ENCODE results near the gene MYO7B. TPM values are rescaled to one million over a fixed set of nuclear protein-coding genes. Genes with fewer than 3 reads are reported as not detected.

Gene MYO7B
- total and polyA plus RNA-seq, 9 of the 15 experiments (the other 6 are each of a cell fraction or from before 2014, with no cell fraction given), result 0.08 TPM; not detected in 8

DNA sequence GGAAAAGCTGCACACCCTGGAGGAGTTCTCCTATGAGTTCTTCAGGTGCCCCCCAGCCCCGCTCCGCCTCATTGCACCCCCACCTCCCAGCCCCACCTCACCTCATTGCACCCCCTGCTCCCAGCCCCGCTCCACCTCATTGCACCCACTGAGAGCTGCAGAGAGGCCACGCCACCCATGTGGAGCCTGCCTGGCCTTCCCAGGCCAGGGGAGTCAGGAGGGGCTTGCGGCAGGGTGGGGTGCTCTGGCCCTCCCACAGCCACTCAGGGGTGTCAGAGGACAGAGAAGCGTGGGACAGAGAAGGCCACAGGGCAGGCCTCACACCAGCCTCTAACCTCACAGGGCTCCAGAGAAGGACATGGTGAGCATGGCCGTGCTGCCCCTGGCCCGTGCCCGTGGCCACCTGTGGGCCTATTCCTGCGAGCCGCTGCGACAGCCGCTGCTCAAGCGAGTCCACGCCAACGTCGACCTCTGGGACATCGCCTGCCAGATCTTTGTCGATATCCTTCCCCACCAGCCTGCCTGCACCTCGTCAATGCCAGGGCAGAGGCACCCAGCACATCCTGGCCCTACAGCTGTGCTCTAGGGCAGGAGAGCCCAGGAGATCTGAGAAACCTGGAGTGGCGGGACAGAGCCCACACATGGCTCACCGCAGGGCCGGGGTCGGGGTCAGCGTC lies 95.5 kb downstream of the MYO7B start:
- Histone ChIP-seq H2AFZ (ENCODE audit: low read depth, low read length) (no peak overlapping the region), H3K27me3 (ENCODE audit: control insufficient read depth in 2 of 2, insufficient read depth in 2 of 2, low read length in 2 of 2) (peaks cover 21 to 80% of the 10 kb centered on the region in 2 experiments; a peak in 4 of 5 replicates), H3K79me2 (ENCODE audit: control insufficient read depth, insufficient read depth, low read length) (no peaks in the 10 kb centered on the region), H4K20me1 (replicated peaks; ENCODE audit: control insufficient read depth, insufficient read depth, low read length) (peaks cover 4% of the 10 kb centered on the region; the same call in 1 of the 2 replicates), H3K4me3 (no peak overlapping the region), H3K4me2 (ENCODE audit: insufficient read depth, low read length) (no peak overlapping the region), H3K27ac (ENCODE audit: extremely low read depth, low read depth, low read length) (no peak overlapping the region), H3K9ac (ENCODE audit: insufficient read depth in 1 of 2, low read depth in 2 of 2, low read length in 2 of 2) (peak overlapping the region in 1 of 2 experiments; percentile 52; a peak in 2 of 4 replicates), H3K9me3 (replicated peaks; ENCODE audit: control insufficient read depth, insufficient read depth, low read depth, low read length) (no peaks in the 10 kb centered on the region), H3K4me1 (replicated peaks in 1 of 2; ENCODE audit: control insufficient read depth in 2 of 2, insufficient read depth in 2 of 2, low read length in 2 of 2) (peaks cover 0 to 52% of the 10 kb centered on the region in 2 experiments; a peak in 2 of 5 replicates), H3K9me1 (ENCODE audit: control insufficient read depth, insufficient read depth, low read length) (no peaks in the 10 kb centered on the region), H3K36me3 (ENCODE audit: control insufficient read depth, insufficient read depth, low read length) (no peaks in the 10 kb centered on the region)
- intact Hi-C loops (cut with micrococcal nuclease) (no loop called here), in situ Hi-C loops (cut with MboI) (no loop called here)
- 4% methylated on average over 24 of the region's 25 CpGs for WGBS (ENCODE audit: insufficient coverage, low coverage, missing lambda C conversion rate)
- TF ChIP-seq BRF1 (IDR thresholded peaks at IDR 0.05; ENCODE audit: borderline replicate concordance, extremely low read depth, insufficient read length) (no peak), RBM25 (IDR thresholded peaks at IDR 0.05; ENCODE audit: low read depth, low read length, severe bottlenecking) (no peak)
- TF ChIP-seq, protein P1, sequence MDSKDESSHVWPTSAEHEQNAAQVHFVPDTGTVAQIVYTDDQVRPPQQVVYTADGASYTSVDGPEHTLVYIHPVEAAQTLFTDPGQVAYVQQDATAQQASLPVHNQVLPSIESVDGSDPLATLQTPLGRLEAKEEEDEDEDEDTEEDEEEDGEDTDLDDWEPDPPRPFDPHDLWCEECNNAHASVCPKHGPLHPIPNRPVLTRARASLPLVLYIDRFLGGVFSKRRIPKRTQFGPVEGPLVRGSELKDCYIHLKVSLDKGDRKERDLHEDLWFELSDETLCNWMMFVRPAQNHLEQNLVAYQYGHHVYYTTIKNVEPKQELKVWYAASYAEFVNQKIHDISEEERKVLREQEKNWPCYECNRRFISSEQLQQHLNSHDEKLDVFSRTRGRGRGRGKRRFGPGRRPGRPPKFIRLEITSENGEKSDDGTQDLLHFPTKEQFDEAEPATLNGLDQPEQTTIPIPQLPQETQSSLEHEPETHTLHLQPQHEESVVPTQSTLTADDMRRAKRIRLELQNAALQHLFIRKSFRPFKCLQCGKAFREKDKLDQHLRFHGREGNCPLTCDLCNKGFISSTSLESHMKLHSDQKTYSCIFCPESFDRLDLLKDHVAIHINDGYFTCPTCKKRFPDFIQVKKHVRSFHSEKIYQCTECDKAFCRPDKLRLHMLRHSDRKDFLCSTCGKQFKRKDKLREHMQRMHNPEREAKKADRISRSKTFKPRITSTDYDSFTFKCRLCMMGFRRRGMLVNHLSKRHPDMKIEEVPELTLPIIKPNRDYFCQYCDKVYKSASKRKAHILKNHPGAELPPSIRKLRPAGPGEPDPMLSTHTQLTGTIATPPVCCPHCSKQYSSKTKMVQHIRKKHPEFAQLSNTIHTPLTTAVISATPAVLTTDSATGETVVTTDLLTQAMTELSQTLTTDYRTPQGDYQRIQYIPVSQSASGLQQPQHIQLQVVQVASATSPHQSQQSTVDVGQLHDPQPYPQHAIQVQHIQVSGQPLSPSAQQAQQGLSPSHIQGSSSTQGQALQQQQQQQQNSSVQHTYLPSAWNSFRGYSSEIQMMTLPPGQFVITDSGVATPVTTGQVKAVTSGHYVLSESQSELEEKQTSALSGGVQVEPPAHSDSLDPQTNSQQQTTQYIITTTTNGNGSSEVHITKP (IDR thresholded peaks at IDR 0.05; ENCODE audit: partially characterized antibody), result no peak
- TF ChIP-seq, protein P2, sequence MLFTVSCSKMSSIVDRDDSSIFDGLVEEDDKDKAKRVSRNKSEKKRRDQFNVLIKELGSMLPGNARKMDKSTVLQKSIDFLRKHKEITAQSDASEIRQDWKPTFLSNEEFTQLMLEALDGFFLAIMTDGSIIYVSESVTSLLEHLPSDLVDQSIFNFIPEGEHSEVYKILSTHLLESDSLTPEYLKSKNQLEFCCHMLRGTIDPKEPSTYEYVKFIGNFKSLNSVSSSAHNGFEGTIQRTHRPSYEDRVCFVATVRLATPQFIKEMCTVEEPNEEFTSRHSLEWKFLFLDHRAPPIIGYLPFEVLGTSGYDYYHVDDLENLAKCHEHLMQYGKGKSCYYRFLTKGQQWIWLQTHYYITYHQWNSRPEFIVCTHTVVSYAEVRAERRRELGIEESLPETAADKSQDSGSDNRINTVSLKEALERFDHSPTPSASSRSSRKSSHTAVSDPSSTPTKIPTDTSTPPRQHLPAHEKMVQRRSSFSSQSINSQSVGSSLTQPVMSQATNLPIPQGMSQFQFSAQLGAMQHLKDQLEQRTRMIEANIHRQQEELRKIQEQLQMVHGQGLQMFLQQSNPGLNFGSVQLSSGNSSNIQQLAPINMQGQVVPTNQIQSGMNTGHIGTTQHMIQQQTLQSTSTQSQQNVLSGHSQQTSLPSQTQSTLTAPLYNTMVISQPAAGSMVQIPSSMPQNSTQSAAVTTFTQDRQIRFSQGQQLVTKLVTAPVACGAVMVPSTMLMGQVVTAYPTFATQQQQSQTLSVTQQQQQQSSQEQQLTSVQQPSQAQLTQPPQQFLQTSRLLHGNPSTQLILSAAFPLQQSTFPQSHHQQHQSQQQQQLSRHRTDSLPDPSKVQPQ (CRISPR knock-in tag; IDR thresholded peaks at IDR 0.05; ENCODE audit: borderline replicate concordance), result no peak
- TF ChIP-seq, protein P3, sequence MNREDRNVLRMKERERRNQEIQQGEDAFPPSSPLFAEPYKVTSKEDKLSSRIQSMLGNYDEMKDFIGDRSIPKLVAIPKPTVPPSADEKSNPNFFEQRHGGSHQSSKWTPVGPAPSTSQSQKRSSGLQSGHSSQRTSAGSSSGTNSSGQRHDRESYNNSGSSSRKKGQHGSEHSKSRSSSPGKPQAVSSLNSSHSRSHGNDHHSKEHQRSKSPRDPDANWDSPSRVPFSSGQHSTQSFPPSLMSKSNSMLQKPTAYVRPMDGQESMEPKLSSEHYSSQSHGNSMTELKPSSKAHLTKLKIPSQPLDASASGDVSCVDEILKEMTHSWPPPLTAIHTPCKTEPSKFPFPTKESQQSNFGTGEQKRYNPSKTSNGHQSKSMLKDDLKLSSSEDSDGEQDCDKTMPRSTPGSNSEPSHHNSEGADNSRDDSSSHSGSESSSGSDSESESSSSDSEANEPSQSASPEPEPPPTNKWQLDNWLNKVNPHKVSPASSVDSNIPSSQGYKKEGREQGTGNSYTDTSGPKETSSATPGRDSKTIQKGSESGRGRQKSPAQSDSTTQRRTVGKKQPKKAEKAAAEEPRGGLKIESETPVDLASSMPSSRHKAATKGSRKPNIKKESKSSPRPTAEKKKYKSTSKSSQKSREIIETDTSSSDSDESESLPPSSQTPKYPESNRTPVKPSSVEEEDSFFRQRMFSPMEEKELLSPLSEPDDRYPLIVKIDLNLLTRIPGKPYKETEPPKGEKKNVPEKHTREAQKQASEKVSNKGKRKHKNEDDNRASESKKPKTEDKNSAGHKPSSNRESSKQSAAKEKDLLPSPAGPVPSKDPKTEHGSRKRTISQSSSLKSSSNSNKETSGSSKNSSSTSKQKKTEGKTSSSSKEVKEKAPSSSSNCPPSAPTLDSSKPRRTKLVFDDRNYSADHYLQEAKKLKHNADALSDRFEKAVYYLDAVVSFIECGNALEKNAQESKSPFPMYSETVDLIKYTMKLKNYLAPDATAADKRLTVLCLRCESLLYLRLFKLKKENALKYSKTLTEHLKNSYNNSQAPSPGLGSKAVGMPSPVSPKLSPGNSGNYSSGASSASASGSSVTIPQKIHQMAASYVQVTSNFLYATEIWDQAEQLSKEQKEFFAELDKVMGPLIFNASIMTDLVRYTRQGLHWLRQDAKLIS (CRISPR knock-in tag; IDR thresholded peaks at IDR 0.05), result no peak
- POLR2A ChIA-PET, result interaction anchor here (0.5 to 1.3 kb wide), 4 partner anchors 10 to 1217 kb away, joined by 3 to 6 read pairs (median 3); no protein-coding TSS in a partner anchor
- DNase-seq (ENCODE audit: extremely low read depth in 1 of 4, low spot score in 3 of 4) (no peak), ATAC-seq (no peak), FAIRE-seq (no peak)
- BruUV-seq (replicated peaks), result no TSS peak
- CTCF ChIA-PET (ENCODE audit: low intra/inter-chr PET ratio), result no interaction called here

Data from K562 (cell line).